ENCODE data around the gene RASGRF2.

- no peak for TF ChIP-seq CTCF (IDR thresholded peaks at IDR 0.05; ENCODE audit: low read depth, low read length, poor library complexity, severe bottlenecking)
- no peak for TF ChIP-seq EZH2phosphoT487 (IDR thresholded peaks at IDR 0.05; ENCODE audit: borderline replicate concordance, low read length)
Observed at GRCh38 chr5:80978772-80979317, 18.7 kb downstream of the RASGRF2 start.
